ENCODE results near the gene PPFIA1.

The PPFIA1 gene

GRCh38 chr11:70409871-70410270, 139.4 kb downstream of the PPFIA1 start:
- in situ Hi-C loops (cut with MboI; ENCODE audit: low sequenced_read_pairs) = no loop called here

GRCh38 chr11:70410276-70411205, 140.1 kb downstream of the PPFIA1 start:
- in situ Hi-C loops (cut with MboI; ENCODE audit: low sequenced_read_pairs) = no loop called here

GRCh38 chr11:70411713-70412452, 141.4 kb downstream of the PPFIA1 start:
- in situ Hi-C loops (cut with MboI; ENCODE audit: low sequenced_read_pairs) = no loop called here

GRCh38 chr11:70413151-70413550, 142.7 kb downstream of the PPFIA1 start:
- in situ Hi-C loops (cut with MboI; ENCODE audit: low sequenced_read_pairs) = no loop called here

GRCh38 chr11:70414341-70415100, 144.0 kb downstream of the PPFIA1 start:
- in situ Hi-C loops (cut with MboI; ENCODE audit: low sequenced_read_pairs) = no loop called here

- in situ Hi-C loops (cut with MboI; ENCODE audit: low sequenced_read_pairs) = no loop called here
Observed at GRCh38 chr11:70415191-70415590, 144.7 kb downstream of the PPFIA1 start.

GRCh38 chr11:70415642-70416395, 145.3 kb downstream of the PPFIA1 start:
- in situ Hi-C loops (cut with MboI; ENCODE audit: low sequenced_read_pairs) = no loop called here

- in situ Hi-C loops (cut with MboI; ENCODE audit: low sequenced_read_pairs) = no loop called here
Observed at GRCh38 chr11:70416881-70417280, 146.4 kb downstream of the PPFIA1 start.

- in situ Hi-C loops (cut with MboI; ENCODE audit: low sequenced_read_pairs) = no loop called here
Observed at GRCh38 chr11:70418130-70418529, 147.6 kb downstream of the PPFIA1 start.

- in situ Hi-C loops (cut with MboI; ENCODE audit: low sequenced_read_pairs) = no loop called here
Observed at GRCh38 chr11:70419307-70420007, 149.0 kb downstream of the PPFIA1 start.

- in situ Hi-C loops (cut with MboI; ENCODE audit: low sequenced_read_pairs) = no loop called here
Observed at GRCh38 chr11:70420008-70420464, 149.5 kb downstream of the PPFIA1 start.

GRCh38 chr11:70420496-70420895, 150.0 kb downstream of the PPFIA1 start:
- in situ Hi-C loops (cut with MboI; ENCODE audit: low sequenced_read_pairs) = no loop called here

GRCh38 chr11:70421123-70421522, 150.6 kb downstream of the PPFIA1 start:
- in situ Hi-C loops (cut with MboI; ENCODE audit: low sequenced_read_pairs) = no loop called here

- in situ Hi-C loops (cut with MboI; ENCODE audit: low sequenced_read_pairs) = no loop called here
Observed at GRCh38 chr11:70422692-70423522, 152.4 kb downstream of the PPFIA1 start.

GRCh38 chr11:70423523-70424505, 153.3 kb downstream of the PPFIA1 start:
- in situ Hi-C loops (cut with MboI; ENCODE audit: low sequenced_read_pairs) = no loop called here

GRCh38 chr11:70424765-70425344, 154.4 kb downstream of the PPFIA1 start:
- in situ Hi-C loops (cut with MboI; ENCODE audit: low sequenced_read_pairs) = no loop called here

GRCh38 chr11:70427436-70427835, 156.9 kb downstream of the PPFIA1 start:
- in situ Hi-C loops (cut with MboI; ENCODE audit: low sequenced_read_pairs) = no loop called here
